HCT116 (cell line): ENCODE measurements around the gene SLC9A9. TPM values are rescaled to one million over a fixed set of nuclear protein-coding genes. Genes with fewer than 3 reads are reported as not detected.

Source experiments
- ATAC-seq: fragments of 200-7000 bp; cut with Tn5 transposase; 2 replicates; pipeline ENCODE4 v1.9.1; 2020; ENCODE audit warnings: mild to moderate bottlenecking, moderate library complexity
- BruUV-seq: library from RNA; stranded (reverse); fragments of 400-500 nt; replicated peaks from 2 replicates; lab custom pipeline; 2021; lab: Mats Ljungman, UMichigan
- CTCF ChIA-PET: fragments of 300-600 bp; sonication (Branson Sonifier 250); formaldehyde crosslinking; loops from one replicate; lab custom pipeline; 2021; ENCODE audit warnings: antibody characterized with exemption; lab: Charles Lee
- POLR2A ChIA-PET: fragments of 300-600, 350-600 bp; sonication (Branson Sonifier 250); formaldehyde crosslinking; loops from one replicate; lab custom pipeline; 2021; ENCODE audit warnings: antibody characterized with exemption; lab: Charles Lee
- RAD21 ChIA-PET, 2 experiments: fragments of 300-600 bp; sonication (Branson Sonifier 250); formaldehyde crosslinking; loops; one replicate each; lab custom pipeline; 2023; ENCODE audit warnings: low total read pairs in 2 of 2; ENCODE audit not compliant: uncharacterized antibody in 2 of 2, unreplicated experiment in 2 of 2, low non-redundant PET in 1 of 2; lab: Charles Lee
- DNase-seq: peaks from one replicate; pipeline ENCODE4 v3.0.0-alpha.2; 2010; ENCODE audit warnings: low read depth, low spot score
- H2AFZ ChIP-seq: fragments of 200-600 bp; shearing (Covaris generic), sonication (generic); 2 replicates; pipeline ENCODE4 v1.6.1; 2017; ENCODE audit warnings: low read depth, mixed run types, mixed read lengths, antibody characterized with exemption, low read length; ENCODE audit not compliant: poor library complexity, severe bottlenecking
- H3K27ac ChIP-seq: 2 replicates; pipeline ENCODE4 v1.5.1; 2012; ENCODE audit warnings: low read depth, low read length
- H3K27me3 ChIP-seq: fragments of 200-600 bp; sonication (generic); 2 replicates; pipeline ENCODE4 v1.6.1; 2016; ENCODE audit warnings: mixed run types, low read length, mixed read lengths; ENCODE audit not compliant: insufficient read depth
- H3K36me3 ChIP-seq, 2 experiments: fragments of 200-500 bp in 1 of 2; fragments of 200-600 bp in 1 of 2; sonication (Bioruptor generic) in 1 of 2; sonication (generic) in 1 of 2; 2 replicates each; pipeline versions ENCODE4 v1.5.1 to v1.6.1; 2014 to 2016; ENCODE audit warnings: low read length in 2 of 2, inconsistent platforms in 1 of 2, mixed read lengths in 1 of 2, mixed run types in 1 of 2; ENCODE audit not compliant: insufficient read depth in 2 of 2, control insufficient read depth in 1 of 2
- H3K4me1 ChIP-seq, 2 experiments: fragments of 200-600 bp in 1 of 2; sonication (generic) in 1 of 2; 2 replicates each; pipeline versions ENCODE4 v1.5.1 to v1.6.1; 2012 to 2017; ENCODE audit warnings: low read length in 2 of 2, inconsistent platforms in 1 of 2, mild to moderate bottlenecking in 1 of 2, mixed read lengths in 1 of 2, mixed run types in 1 of 2, moderate library complexity in 1 of 2; ENCODE audit not compliant: insufficient read depth in 2 of 2, control insufficient read depth in 1 of 2
- H3K4me2 ChIP-seq: fragments of 200-600 bp; sonication (generic); 2 replicates; pipeline ENCODE4 v1.6.1; 2017; ENCODE audit warnings: mixed run types, low read length, mixed read lengths
- H3K4me3 ChIP-seq, 2 experiments: fragments of 200-600 bp in 1 of 2; sonication (generic) in 1 of 2; replicated peaks in 1 of 2; 2 replicates each; pipeline ENCODE4 v1.5.1; 2011 to 2016; ENCODE audit warnings: low read length in 2 of 2, control low read depth in 1 of 2, low read depth in 1 of 2, mild to moderate bottlenecking in 1 of 2, mixed read lengths in 1 of 2, mixed run types in 1 of 2
- H3K79me2 ChIP-seq: fragments of 200-600 bp; sonication (generic); 2 replicates; pipeline ENCODE4 v1.6.1; 2017; ENCODE audit warnings: mild to moderate bottlenecking, mixed run types, low read length, moderate library complexity, mixed read lengths; ENCODE audit not compliant: insufficient read depth
- H3K9ac ChIP-seq: fragments of 200-600 bp; sonication (generic); 2 replicates; pipeline ENCODE4 v1.6.1; 2016; ENCODE audit warnings: low read length, mixed read lengths
- H3K9me2 ChIP-seq: fragments of 200-600 bp; sonication (generic), shearing (Covaris generic); 2 replicates; pipeline ENCODE4 v1.6.1; 2017; ENCODE audit warnings: mixed run types, mild to moderate bottlenecking, moderate library complexity; ENCODE audit not compliant: insufficient read depth
- H3K9me3 ChIP-seq, 2 experiments: fragments of 200-500 bp in 1 of 2; fragments of 200-600 bp in 1 of 2; sonication (Bioruptor generic) in 1 of 2; sonication (generic) in 1 of 2; 2 replicates each; pipeline ENCODE4 v1.6.1; 2014 to 2017; ENCODE audit warnings: low read length in 2 of 2, mixed read lengths in 2 of 2, inconsistent platforms in 1 of 2, low read depth in 1 of 2, mild to moderate bottlenecking in 1 of 2, mixed run types in 1 of 2, moderate library complexity in 1 of 2; ENCODE audit not compliant: control insufficient read depth in 1 of 2, insufficient read depth in 1 of 2
- H4K20me1 ChIP-seq: fragments of 200-600 bp; sonication (generic), shearing (Covaris generic); 2 replicates; pipeline ENCODE4 v1.6.1; 2017; ENCODE audit warnings: mixed run types, mild to moderate bottlenecking, moderate library complexity; ENCODE audit not compliant: insufficient read depth
- ATF3 ChIP-seq: IDR thresholded peaks from 2 replicates; pipeline ENCODE4 v1.6.1; 2012
- CTCF ChIP-seq, 3 experiments: fragments of 200-600 bp in 1 of 3; sonication (generic) in 1 of 3; IDR thresholded peaks in 2 of 3; conservative IDR thresholded peaks in 1 of 3; 2 replicates each; pipeline ENCODE4 v1.5.1; 2012 to 2017; ENCODE audit warnings: low read depth in 2 of 3, low read length in 2 of 3, antibody characterized with exemption in 1 of 3, borderline replicate concordance in 1 of 3, control low read depth in 1 of 3, mild to moderate bottlenecking in 1 of 3, mixed read lengths in 1 of 3, mixed run types in 1 of 3, moderate library complexity in 1 of 3; ENCODE audit not compliant: insufficient read depth in 1 of 3
- ELF1 ChIP-seq: IDR thresholded peaks from 2 replicates; pipeline ENCODE4 v1.6.1; 2012; ENCODE audit warnings: low read depth, borderline replicate concordance
- EZH2 ChIP-seq: fragments of 200-600 bp; sonication (generic); IDR thresholded peaks from 2 replicates; pipeline ENCODE4 v1.6.1; 2017; ENCODE audit warnings: antibody characterized with exemption, mixed run types
- RAD21 ChIP-seq: IDR thresholded peaks from 2 replicates; pipeline ENCODE4 v1.6.1; 2012; ENCODE audit warnings: low read depth, mild to moderate bottlenecking
- TCF7L2 ChIP-seq: IDR thresholded peaks from 2 replicates; pipeline ENCODE4 v1.7.0; 2011; ENCODE audit warnings: borderline replicate concordance, inconsistent platforms; ENCODE audit not compliant: insufficient read depth, insufficient read length; ENCODE audit errors: extremely low read depth
- intact Hi-C: fragments of 100-400 bp; cut with micrococcal nuclease; formaldehyde crosslinking; loops from 2 replicates; pipeline ENCODE4 v1.10.0; 2022
- total RNA-seq: library from RNA; stranded (reverse); gene quantifications from one replicate; pipeline ENCODE4 v1.2.1, GENCODE V29; 2021; ENCODE audit not compliant: unreplicated experiment
- TF ChIP-seq, protein P1 (sequence below): IDR thresholded peaks from 2 replicates; pipeline ENCODE4 v1.6.1; 2011; ENCODE audit warnings: mild to moderate bottlenecking, low read length, moderate library complexity; ENCODE audit not compliant: insufficient replicate concordance; ENCODE audit errors: extremely low read depth

The SLC9A9 gene
- total RNA-seq, 1 experiment from 2014 or later, result 0.20 TPM

DNA sequence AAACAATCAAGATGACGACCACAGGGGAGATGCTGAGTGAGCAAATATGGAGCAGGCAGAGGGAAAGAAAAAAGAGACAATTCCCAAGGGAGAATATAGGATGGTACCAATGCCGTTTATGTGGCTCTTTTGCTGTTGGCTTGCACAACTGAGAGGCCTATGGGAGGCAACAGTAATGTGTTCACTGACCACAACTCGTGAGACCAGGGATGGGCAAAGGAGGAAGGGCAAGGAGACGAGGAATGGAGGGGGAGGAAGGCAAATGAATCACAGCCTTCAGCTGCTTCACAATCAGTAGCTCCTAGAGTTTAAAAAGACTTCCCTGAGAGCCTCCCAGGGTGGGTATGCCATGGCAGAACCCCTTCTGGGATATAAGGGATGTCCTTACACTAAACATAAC, 131.5 kb downstream of the SLC9A9 start:
- intact Hi-C loops, result no loop called here

More for the DNA sequence above, 131.5 kb downstream of the SLC9A9 start:
- Histone ChIP-seq H2AFZ (no peak overlapping the region), H3K9me2 (no peaks in the 10 kb centered on the region), H3K36me3 (no peaks in the 10 kb centered on the region), H3K9ac (no peak overlapping the region), H3K4me3 (no peak overlapping the region), H3K27me3 (no peaks in the 10 kb centered on the region; the same call in 1 of the 2 replicates), H4K20me1 (no peaks in the 10 kb centered on the region), H3K9me3 (no peaks in the 10 kb centered on the region), H3K4me1 (no peaks in the 10 kb centered on the region), H3K27ac (no peak overlapping the region), H3K79me2 (no peaks in the 10 kb centered on the region), H3K4me2 (no peak overlapping the region)
- DNase-seq, result no peak
- ChIA-PET POLR2A (no interaction called here), RAD21 (no interaction called here), CTCF (no interaction called here)
- TF ChIP-seq RAD21, result no peak
- TF ChIP-seq TCF7L2, result no peak
- TF ChIP-seq ELF1, result no peak
- TF ChIP-seq EZH2, result no peak
- TF ChIP-seq, protein P1, sequence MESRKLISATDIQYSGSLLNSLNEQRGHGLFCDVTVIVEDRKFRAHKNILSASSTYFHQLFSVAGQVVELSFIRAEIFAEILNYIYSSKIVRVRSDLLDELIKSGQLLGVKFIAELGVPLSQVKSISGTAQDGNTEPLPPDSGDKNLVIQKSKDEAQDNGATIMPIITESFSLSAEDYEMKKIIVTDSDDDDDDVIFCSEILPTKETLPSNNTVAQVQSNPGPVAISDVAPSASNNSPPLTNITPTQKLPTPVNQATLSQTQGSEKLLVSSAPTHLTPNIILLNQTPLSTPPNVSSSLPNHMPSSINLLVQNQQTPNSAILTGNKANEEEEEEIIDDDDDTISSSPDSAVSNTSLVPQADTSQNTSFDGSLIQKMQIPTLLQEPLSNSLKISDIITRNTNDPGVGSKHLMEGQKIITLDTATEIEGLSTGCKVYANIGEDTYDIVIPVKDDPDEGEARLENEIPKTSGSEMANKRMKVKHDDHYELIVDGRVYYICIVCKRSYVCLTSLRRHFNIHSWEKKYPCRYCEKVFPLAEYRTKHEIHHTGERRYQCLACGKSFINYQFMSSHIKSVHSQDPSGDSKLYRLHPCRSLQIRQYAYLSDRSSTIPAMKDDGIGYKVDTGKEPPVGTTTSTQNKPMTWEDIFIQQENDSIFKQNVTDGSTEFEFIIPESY, result no peak
- no peak for TF ChIP-seq ATF3
- no peak for TF ChIP-seq CTCF (IDR thresholded peaks at IDR 0.05 in 2 of 3, conservative IDR thresholded peaks at IDR 0.05 in 1 of 3; ENCODE audit: borderline replicate concordance in 1 of 3, insufficient read depth in 1 of 3, low read depth in 2 of 3, low read length in 2 of 3)
- ATAC-seq, result no peak
- BruUV-seq, result no TSS peak
